Measurements from ENCODE around the gene GABARAPL1.

The GABARAPL1 gene

GRCh38 chr12:10234562-10234961 lies 21.9 kb downstream of the GABARAPL1 start:
- H3K36me3 ChIP-seq: no peaks in the 10 kb centered on the region
- TF ChIP-seq, protein P1, sequence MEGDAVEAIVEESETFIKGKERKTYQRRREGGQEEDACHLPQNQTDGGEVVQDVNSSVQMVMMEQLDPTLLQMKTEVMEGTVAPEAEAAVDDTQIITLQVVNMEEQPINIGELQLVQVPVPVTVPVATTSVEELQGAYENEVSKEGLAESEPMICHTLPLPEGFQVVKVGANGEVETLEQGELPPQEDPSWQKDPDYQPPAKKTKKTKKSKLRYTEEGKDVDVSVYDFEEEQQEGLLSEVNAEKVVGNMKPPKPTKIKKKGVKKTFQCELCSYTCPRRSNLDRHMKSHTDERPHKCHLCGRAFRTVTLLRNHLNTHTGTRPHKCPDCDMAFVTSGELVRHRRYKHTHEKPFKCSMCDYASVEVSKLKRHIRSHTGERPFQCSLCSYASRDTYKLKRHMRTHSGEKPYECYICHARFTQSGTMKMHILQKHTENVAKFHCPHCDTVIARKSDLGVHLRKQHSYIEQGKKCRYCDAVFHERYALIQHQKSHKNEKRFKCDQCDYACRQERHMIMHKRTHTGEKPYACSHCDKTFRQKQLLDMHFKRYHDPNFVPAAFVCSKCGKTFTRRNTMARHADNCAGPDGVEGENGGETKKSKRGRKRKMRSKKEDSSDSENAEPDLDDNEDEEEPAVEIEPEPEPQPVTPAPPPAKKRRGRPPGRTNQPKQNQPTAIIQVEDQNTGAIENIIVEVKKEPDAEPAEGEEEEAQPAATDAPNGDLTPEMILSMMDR (IDR thresholded peaks at IDR 0.05; ENCODE audit: low read depth, low read length): no peak
- no peak overlapping the region for H3K4me3 ChIP-seq (ENCODE audit: low read depth, low read length)
- DNase-seq: no peak
- no peak overlapping the region for H3K27ac ChIP-seq
- H3K9me3 ChIP-seq (ENCODE audit: severe bottlenecking): peaks cover 19% of the 10 kb centered on the region
- no peaks in the 10 kb centered on the region for H3K27me3 ChIP-seq (ENCODE audit: insufficient read depth, low read depth, severe bottlenecking)

DNA sequence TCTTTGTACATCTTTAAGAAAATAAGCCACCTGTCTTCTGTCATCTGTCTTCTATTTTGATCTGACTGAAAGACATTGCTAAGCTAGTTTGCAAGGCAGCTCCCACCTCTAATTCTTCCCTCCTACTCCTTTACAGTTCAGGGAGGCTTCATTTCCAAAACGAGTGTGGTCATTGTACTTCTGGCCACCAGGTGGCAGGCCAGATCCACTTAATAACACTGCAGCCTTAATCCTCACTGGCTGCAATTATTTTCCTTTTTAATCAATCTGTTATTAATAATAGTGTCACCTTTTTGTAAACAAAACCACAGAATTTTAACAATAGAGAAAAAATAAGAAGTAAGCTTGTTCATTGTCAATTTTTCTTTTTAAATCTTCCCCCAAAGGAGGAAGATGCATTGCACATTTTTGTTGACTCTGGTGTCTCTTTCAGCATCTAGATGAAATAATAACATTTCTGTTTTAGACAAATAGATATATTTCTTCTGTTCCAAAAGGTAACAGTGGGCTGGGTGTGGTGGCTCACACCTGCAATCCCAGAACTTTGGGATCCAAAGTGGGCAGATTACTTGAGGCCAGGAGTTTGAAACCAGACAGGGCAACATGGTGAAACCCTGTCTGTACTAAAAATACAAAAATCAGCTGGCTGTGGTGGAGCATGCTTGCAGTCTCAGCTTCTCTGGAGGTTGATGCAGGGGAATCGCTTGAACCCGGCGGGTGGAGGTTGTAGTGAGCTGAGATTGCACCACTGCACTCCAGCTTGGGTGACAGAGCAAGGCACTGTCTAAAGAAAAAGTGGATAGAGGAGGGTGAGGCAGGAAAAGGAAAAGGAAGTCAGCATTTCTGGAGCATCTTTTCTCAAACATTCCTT lies 23.3 kb downstream of the GABARAPL1 start:
- Histone ChIP-seq H3K4me3 (ENCODE audit: low read depth, low read length) (no peak overlapping the region), H3K9me3 (ENCODE audit: severe bottlenecking) (peaks cover 19% of the 10 kb centered on the region), H3K36me3 (no peaks in the 10 kb centered on the region), H3K27ac (no peak overlapping the region), H3K27me3 (ENCODE audit: insufficient read depth, low read depth, severe bottlenecking) (no peaks in the 10 kb centered on the region)
- peak; percentile 23 for DNase-seq
- TF ChIP-seq, protein P1 (IDR thresholded peaks at IDR 0.05; ENCODE audit: low read depth, low read length): peak; percentile 70

DNA sequence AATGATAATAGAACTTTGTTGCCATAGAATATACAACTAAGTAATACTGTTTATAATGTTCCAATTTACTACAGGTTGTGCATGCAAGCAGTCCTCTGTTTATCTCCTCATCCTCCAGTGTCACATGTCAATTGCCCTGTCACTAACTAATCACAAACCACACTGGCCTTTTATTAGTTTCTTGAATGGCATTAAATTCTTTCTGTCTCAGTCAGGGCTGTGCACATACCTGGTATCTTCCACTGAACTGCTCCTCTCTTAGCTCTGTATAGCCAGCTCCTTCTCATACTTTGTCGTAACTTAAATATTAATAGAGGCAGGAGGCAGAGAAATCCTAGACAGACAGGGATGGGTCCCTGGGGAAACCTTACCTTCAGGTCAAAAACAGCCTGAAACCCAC lies 24.0 kb downstream of the GABARAPL1 start:
- H3K36me3 ChIP-seq: no peaks in the 10 kb centered on the region
- DNase-seq: no peak
- no peak overlapping the region for H3K27ac ChIP-seq
- H3K9me3 ChIP-seq (ENCODE audit: severe bottlenecking): peaks cover 19% of the 10 kb centered on the region
- TF ChIP-seq, protein P1 (IDR thresholded peaks at IDR 0.05; ENCODE audit: low read depth, low read length): no peak
- no peaks in the 10 kb centered on the region for H3K27me3 ChIP-seq (ENCODE audit: insufficient read depth, low read depth, severe bottlenecking)
- H3K4me3 ChIP-seq (ENCODE audit: low read depth, low read length): no peak overlapping the region

DNA sequence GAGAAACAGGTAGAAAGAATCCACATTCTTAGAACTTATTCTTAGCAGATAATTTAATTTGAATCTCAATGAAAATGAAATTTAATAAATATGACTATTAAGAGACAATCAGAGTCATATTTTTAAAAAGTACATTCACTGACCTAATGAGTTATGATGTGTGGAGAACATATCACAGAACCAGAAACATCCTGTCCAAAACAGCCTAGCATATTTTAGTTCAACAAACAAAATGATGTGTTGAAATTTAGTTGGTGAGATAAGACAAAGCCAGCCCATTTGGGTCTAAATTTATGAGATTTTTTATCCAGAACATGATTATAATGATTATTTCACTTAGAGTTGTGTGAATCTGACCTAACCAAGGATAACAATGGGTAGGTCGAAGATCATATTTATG lies 25.8 kb downstream of the GABARAPL1 start:
- H3K27me3 ChIP-seq (ENCODE audit: insufficient read depth, low read depth, severe bottlenecking): no peaks in the 10 kb centered on the region
- TF ChIP-seq, protein P1 (IDR thresholded peaks at IDR 0.05; ENCODE audit: low read depth, low read length): no peak
- H3K9me3 ChIP-seq (ENCODE audit: severe bottlenecking): peaks cover 17% of the 10 kb centered on the region
- H3K4me3 ChIP-seq (ENCODE audit: low read depth, low read length): no peak overlapping the region
- no peak overlapping the region for H3K27ac ChIP-seq
- H3K36me3 ChIP-seq: no peaks in the 10 kb centered on the region
- DNase-seq: no peak

GRCh38 chr12:10241290-10241689 lies 28.6 kb downstream of the GABARAPL1 start:
- Histone ChIP-seq H3K36me3 (no peaks in the 10 kb centered on the region), H3K9me3 (ENCODE audit: severe bottlenecking) (no peaks in the 10 kb centered on the region), H3K4me3 (ENCODE audit: low read depth, low read length) (no peak overlapping the region), H3K27me3 (ENCODE audit: insufficient read depth, low read depth, severe bottlenecking) (no peaks in the 10 kb centered on the region), H3K27ac (no peak overlapping the region)
- DNase-seq: no peak
- TF ChIP-seq, protein P1 (IDR thresholded peaks at IDR 0.05; ENCODE audit: low read depth, low read length): no peak
